Trophoblast cell (in vitro differentiated cells and primary cell): ENCODE data around the gene LRP1B.

ENCODE experiments used
- DNase-seq, 2 donors: peaks; one replicate each; pipeline ENCODE4 v3.0.0-alpha.2; 2016
- H2AFZ ChIP-seq: 2 replicates; pipeline ENCODE4 v1.6.1; 2013; ENCODE audit warnings: low read length, moderate library complexity, mild to moderate bottlenecking; ENCODE audit not compliant: insufficient read depth, poor library complexity
- H2AK5ac ChIP-seq: 2 replicates; pipeline ENCODE4 v1.6.1; 2013; ENCODE audit warnings: mild to moderate bottlenecking, low read length
- H2BK120ac ChIP-seq: 2 replicates; pipeline ENCODE4 v1.6.1; 2013; ENCODE audit warnings: low read length, mild to moderate bottlenecking, moderate library complexity; ENCODE audit not compliant: insufficient read depth, poor library complexity
- H2BK12ac ChIP-seq: 2 replicates; pipeline ENCODE4 v1.6.1; 2013; ENCODE audit warnings: mild to moderate bottlenecking, low read length, moderate library complexity
- H2BK5ac ChIP-seq: 2 replicates; pipeline ENCODE4 v1.6.1; 2013; ENCODE audit warnings: low read length, low read depth, moderate library complexity, mild to moderate bottlenecking; ENCODE audit not compliant: poor library complexity
- H3K14ac ChIP-seq: 2 replicates; pipeline ENCODE4 v1.6.1; 2013; ENCODE audit warnings: mild to moderate bottlenecking, low read length
- H3K18ac ChIP-seq: 2 replicates; pipeline ENCODE4 v1.6.1; 2013; ENCODE audit warnings: mild to moderate bottlenecking, low read length
- H3K23ac ChIP-seq: 2 replicates; pipeline ENCODE4 v1.6.1; 2013; ENCODE audit warnings: low read length
- H3K27ac ChIP-seq: 2 replicates; pipeline ENCODE4 v1.5.1; 2013; ENCODE audit warnings: low read depth, mild to moderate bottlenecking, inconsistent platforms, low read length, moderate library complexity
- H3K27me3 ChIP-seq: 2 replicates; pipeline ENCODE4 v1.6.1; 2013; ENCODE audit warnings: inconsistent platforms, mild to moderate bottlenecking, low read length, moderate library complexity; ENCODE audit not compliant: insufficient read depth
- H3K36me3 ChIP-seq, 2 experiments: 1 replicate in 1 of 2; 2 replicates in 1 of 2; pipeline ENCODE4 v1.6.1; 2013; ENCODE audit warnings: low read length in 2 of 2, mild to moderate bottlenecking in 2 of 2, moderate library complexity in 1 of 2; ENCODE audit not compliant: insufficient read depth in 2 of 2, control insufficient read depth in 1 of 2
- H3K4ac ChIP-seq: 2 replicates; pipeline ENCODE4 v1.6.1; 2013; ENCODE audit warnings: low read depth, mild to moderate bottlenecking, low read length, moderate library complexity
- H3K4me1 ChIP-seq, 2 experiments: 1 replicate in 1 of 2; 2 replicates in 1 of 2; pipeline ENCODE4 v1.6.1; 2013; ENCODE audit warnings: low read length in 2 of 2, mild to moderate bottlenecking in 2 of 2, moderate library complexity in 1 of 2; ENCODE audit not compliant: insufficient read depth in 2 of 2, control insufficient read depth in 1 of 2
- H3K4me2 ChIP-seq: 2 replicates; pipeline ENCODE4 v1.6.1; 2013; ENCODE audit warnings: inconsistent platforms, mild to moderate bottlenecking, low read length, moderate library complexity
- H3K4me3 ChIP-seq: 2 replicates; pipeline ENCODE4 v1.5.1; 2013; ENCODE audit warnings: mild to moderate bottlenecking, low read depth, low read length, inconsistent platforms
- H3K79me1 ChIP-seq: one replicate; pipeline ENCODE4 v1.6.1; 2013; ENCODE audit warnings: low read length
- H3K79me2 ChIP-seq: 2 replicates; pipeline ENCODE4 v1.6.1; 2013; ENCODE audit warnings: low read length, mild to moderate bottlenecking; ENCODE audit not compliant: control insufficient read depth, insufficient read depth, poor library complexity
- H3K9ac ChIP-seq: 2 replicates; pipeline ENCODE4 v1.6.1; 2013; ENCODE audit warnings: mild to moderate bottlenecking, low read length
- H3K9me3 ChIP-seq: 2 replicates; pipeline ENCODE4 v1.6.1; 2013; ENCODE audit warnings: low read depth, mild to moderate bottlenecking, control low read depth, inconsistent platforms, low read length; ENCODE audit not compliant: insufficient read depth
- H4K12ac ChIP-seq: 2 replicates; pipeline ENCODE4 v1.6.1; 2013; ENCODE audit warnings: low read depth, mild to moderate bottlenecking, low read length, moderate library complexity
- H4K8ac ChIP-seq: 2 replicates; pipeline ENCODE4 v1.6.1; 2013; ENCODE audit warnings: low read depth, mild to moderate bottlenecking, low read length, moderate library complexity
- H4K91ac ChIP-seq: one replicate; pipeline ENCODE4 v1.6.1; 2013; ENCODE audit warnings: low read depth, mild to moderate bottlenecking, low read length, moderate library complexity
- WGBS: extraction: QIAGEN DNeasy Blood & Tissue Kit; methylation state at CpG from one replicate; pipeline ENCODE4 v1.1.7; 2013; ENCODE audit warnings: missing lambda C conversion rate; ENCODE audit not compliant: insufficient read length, insufficient coverage; ENCODE audit errors: extremely low coverage; 5-methylcytosine and 5-hydroxymethylcytosine counted together

LRP1B gene

DNA sequence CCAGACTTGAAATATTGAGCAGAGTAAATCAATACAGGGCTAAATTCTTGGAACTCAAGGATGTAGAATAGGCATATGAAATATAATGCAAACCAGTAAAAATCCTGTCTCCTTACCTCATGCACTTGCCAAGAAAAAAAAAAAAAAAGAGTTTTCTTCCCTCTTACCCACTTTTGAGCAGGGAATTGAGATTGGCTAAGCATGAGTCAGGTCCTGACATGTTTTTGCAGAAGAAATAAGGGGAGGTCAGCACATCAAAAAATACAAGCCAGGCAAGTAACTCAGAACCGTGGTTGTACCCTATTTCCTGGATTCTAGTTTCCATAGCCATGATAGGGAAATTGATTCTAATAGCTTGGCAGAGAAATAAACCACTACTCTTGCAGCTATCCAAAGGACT lies 1526.7 kb downstream of the LRP1B start:
- no peak overlapping the region for H2BK120ac ChIP-seq
- H3K18ac ChIP-seq, result no peak overlapping the region
- WGBS, result no CpG with 5 or more reads among the region's 1 CpG

DNA sequence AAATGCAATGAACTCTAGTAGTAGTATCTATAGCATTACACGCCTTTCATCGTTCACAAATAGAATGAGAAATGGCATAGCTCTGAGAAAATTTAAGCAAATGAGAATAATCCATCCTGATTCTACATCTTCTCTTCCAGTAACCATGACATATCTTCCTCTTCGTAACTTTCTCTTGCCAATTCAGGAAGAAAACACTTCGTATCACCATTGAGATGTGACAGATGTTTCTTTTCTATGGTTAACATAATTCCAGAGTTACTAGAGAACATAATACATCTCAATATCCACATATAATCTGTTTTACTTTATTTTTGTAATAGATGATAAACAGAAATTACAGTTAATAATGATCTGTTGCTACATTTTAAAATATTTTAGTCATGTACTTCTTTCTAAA lies 1527.4 kb downstream of the LRP1B start:
- Histone ChIP-seq H3K27me3 (no peaks in the 10 kb centered on the region), H3K9ac (no peak overlapping the region), H3K4ac (no peak overlapping the region), H3K4me1 (no peaks in the 10 kb centered on the region), H4K8ac (no peak overlapping the region), H3K4me2 (no peak overlapping the region), H2AFZ (no peak overlapping the region), H2BK5ac (no peak overlapping the region), H3K27ac (no peak overlapping the region), H3K79me2 (no peaks in the 10 kb centered on the region), H4K12ac (no peak overlapping the region), H3K4me3 (no peak overlapping the region), H2BK120ac (no peak overlapping the region), H2AK5ac (no peak overlapping the region), H3K23ac (no peak overlapping the region), H3K79me1 (no peaks in the 10 kb centered on the region), H3K14ac (no peak overlapping the region), H4K91ac (no peak overlapping the region), H3K36me3 (no peaks in the 10 kb centered on the region), H2BK12ac (no peak overlapping the region), H3K18ac (no peak overlapping the region), H3K9me3 (no peaks in the 10 kb centered on the region)
- DNase-seq, result no peak
- WGBS, result no CpG with 5 or more reads among the region's 4 CpGs

More for the DNA sequence above, 1526.7 kb downstream of the LRP1B start:
- DNase-seq, result no peak
- Histone ChIP-seq H2BK12ac (no peak overlapping the region), H2BK5ac (no peak overlapping the region), H3K79me2 (no peaks in the 10 kb centered on the region), H3K27ac (no peak overlapping the region), H3K23ac (no peak overlapping the region), H3K27me3 (no peaks in the 10 kb centered on the region), H4K8ac (no peak overlapping the region), H3K4me1 (no peaks in the 10 kb centered on the region), H4K91ac (no peak overlapping the region), H3K14ac (no peak overlapping the region), H2AK5ac (no peak overlapping the region), H3K79me1 (no peaks in the 10 kb centered on the region), H3K4me3 (no peak overlapping the region), H3K4me2 (no peak overlapping the region), H2AFZ (no peak overlapping the region), H3K36me3 (peaks cover 0 to 2% of the 10 kb centered on the region in 2 experiments), H4K12ac (no peak overlapping the region), H3K9me3 (no peaks in the 10 kb centered on the region), H3K4ac (no peak overlapping the region), H3K9ac (no peak overlapping the region)

DNA sequence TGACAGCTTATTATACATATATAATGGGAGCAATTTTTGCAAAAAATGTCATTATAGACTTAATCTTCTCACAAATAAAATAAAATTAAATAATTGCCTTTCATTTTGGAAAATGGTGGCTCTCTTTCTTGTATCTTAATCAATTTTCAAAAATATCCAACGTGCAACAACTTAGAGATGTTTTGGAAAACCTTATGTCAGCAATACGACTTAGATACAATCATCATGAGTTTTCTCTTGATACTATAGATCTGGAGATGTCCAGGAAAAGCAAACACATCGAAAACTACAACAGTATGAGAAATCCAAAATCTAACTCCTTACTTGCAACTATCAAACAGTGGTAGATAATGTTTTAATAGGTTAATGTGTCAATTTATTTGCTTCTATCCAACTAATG lies 1529.0 kb downstream of the LRP1B start:
- Histone ChIP-seq H2BK120ac (no peak overlapping the region), H4K91ac (no peak overlapping the region), H3K9me3 (no peaks in the 10 kb centered on the region), H3K23ac (no peak overlapping the region), H4K12ac (no peak overlapping the region), H3K79me1 (no peaks in the 10 kb centered on the region), H3K4me3 (no peak overlapping the region), H3K27ac (no peak overlapping the region), H3K18ac (no peak overlapping the region), H3K14ac (no peak overlapping the region), H3K9ac (no peak overlapping the region), H3K4me1 (peaks cover 0 to 2% of the 10 kb centered on the region in 2 experiments), H2BK5ac (no peak overlapping the region), H4K8ac (no peak overlapping the region), H3K27me3 (no peaks in the 10 kb centered on the region), H3K4me2 (no peak overlapping the region), H2BK12ac (no peak overlapping the region), H3K4ac (no peak overlapping the region), H3K36me3 (no peaks in the 10 kb centered on the region), H2AK5ac (no peak overlapping the region), H3K79me2 (no peaks in the 10 kb centered on the region), H2AFZ (no peak overlapping the region)
- no peak for DNase-seq
- WGBS, result no CpG with 5 or more reads among the region's 3 CpGs

GRCh38 chr2:140601342-140601741 lies 1529.5 kb downstream of the LRP1B start:
- H3K79me1 ChIP-seq, result no peaks in the 10 kb centered on the region
- H4K91ac ChIP-seq, result no peak overlapping the region
- H4K8ac ChIP-seq, result no peak overlapping the region
- no peak for DNase-seq
- no peaks in the 10 kb centered on the region for H3K9me3 ChIP-seq
- no peak overlapping the region for H2AFZ ChIP-seq
- H3K79me2 ChIP-seq, result no peaks in the 10 kb centered on the region
- no peaks in the 10 kb centered on the region for H3K36me3 ChIP-seq
- H2AK5ac ChIP-seq, result no peak overlapping the region
- H3K4ac ChIP-seq, result no peak overlapping the region
- no peak overlapping the region for H2BK5ac ChIP-seq
- no peak overlapping the region for H3K27ac ChIP-seq
- H2BK12ac ChIP-seq, result no peak overlapping the region
- H3K23ac ChIP-seq, result no peak overlapping the region
- no peak overlapping the region for H3K4me2 ChIP-seq
- no peaks in the 10 kb centered on the region for H3K27me3 ChIP-seq
- no peak overlapping the region for H4K12ac ChIP-seq
- no peak overlapping the region for H2BK120ac ChIP-seq
- no peak overlapping the region for H3K18ac ChIP-seq
- H3K4me3 ChIP-seq, result no peak overlapping the region
- H3K14ac ChIP-seq, result no peak overlapping the region
- no CpG with 5 or more reads among the region's 1 CpG for WGBS
- H3K4me1 ChIP-seq, result peaks cover 0 to 2% of the 10 kb centered on the region in 2 experiments
- no peak overlapping the region for H3K9ac ChIP-seq
